ENCODE measurements around the gene PITRM1.

Gene PITRM1

DNA sequence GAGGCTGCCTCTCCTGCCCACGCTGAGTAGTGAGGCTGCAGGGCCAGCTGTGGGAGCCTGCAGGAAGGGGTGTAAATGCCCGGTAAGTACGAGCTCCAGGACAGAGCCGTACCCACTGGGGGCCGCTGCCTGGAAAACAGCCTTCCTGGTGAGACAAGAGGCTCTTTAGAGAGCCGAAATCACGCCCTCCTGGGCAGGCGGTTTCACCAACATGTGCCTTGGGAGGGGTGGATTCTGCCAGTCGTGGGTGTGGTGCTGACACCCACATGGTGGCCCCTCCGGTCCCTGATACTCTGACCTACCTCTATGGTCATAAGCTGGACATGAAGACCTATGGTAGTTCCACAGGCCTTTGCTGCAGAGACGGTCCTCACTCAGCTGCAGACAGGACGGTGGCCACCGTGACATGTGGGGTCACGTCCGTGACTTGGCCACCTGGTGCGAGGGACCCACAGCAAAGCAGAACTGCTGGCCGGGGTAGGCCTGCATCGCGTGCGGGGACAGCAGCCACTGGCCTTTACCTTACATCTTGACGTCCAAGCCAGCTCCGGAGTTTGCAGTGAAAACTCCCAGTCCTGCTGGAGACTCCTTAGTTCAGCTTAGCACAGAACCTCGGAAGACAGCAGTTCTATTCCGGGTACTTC lies 46.9 kb downstream of the PITRM1 start:
- H3K36me3 ChIP-seq: peaks cover 83 to 100% (median 87%) of the 10 kb centered on the region in 11 experiments
- peak overlapping the region in 8 of 11 experiments; percentile 19 to 72 (median 42); a peak in 10 of 22 replicates for H3K9ac ChIP-seq
- no peak overlapping the region for H3K4me3 ChIP-seq
- peaks cover 8 to 96% (median 83%) of the 10 kb centered on the region in 11 experiments; a peak in 20 of 22 replicates for H4K20me1 ChIP-seq
- H3K4me2 ChIP-seq: peak overlapping the region; percentile 60 to 96 (median 82)
- peak overlapping the region in 7 of 11 experiments; percentile 8 to 60 (median 55); a peak in 7 of 22 replicates for H3K27ac ChIP-seq
- H3K4me1 ChIP-seq: peaks cover 28 to 47% (median 35%) of the 10 kb centered on the region in 10 experiments
- no peaks in the 10 kb centered on the region for H3K27me3 ChIP-seq
- peaks cover 0 to 8% (median 0%) of the 10 kb centered on the region in 11 experiments; a peak in 1 of 22 replicates for H3K9me3 ChIP-seq (replicated peaks in 1 of 11)
- TF ChIP-seq Cebpa-rat (IDR thresholded peaks at IDR 0.05): no peak

DNA sequence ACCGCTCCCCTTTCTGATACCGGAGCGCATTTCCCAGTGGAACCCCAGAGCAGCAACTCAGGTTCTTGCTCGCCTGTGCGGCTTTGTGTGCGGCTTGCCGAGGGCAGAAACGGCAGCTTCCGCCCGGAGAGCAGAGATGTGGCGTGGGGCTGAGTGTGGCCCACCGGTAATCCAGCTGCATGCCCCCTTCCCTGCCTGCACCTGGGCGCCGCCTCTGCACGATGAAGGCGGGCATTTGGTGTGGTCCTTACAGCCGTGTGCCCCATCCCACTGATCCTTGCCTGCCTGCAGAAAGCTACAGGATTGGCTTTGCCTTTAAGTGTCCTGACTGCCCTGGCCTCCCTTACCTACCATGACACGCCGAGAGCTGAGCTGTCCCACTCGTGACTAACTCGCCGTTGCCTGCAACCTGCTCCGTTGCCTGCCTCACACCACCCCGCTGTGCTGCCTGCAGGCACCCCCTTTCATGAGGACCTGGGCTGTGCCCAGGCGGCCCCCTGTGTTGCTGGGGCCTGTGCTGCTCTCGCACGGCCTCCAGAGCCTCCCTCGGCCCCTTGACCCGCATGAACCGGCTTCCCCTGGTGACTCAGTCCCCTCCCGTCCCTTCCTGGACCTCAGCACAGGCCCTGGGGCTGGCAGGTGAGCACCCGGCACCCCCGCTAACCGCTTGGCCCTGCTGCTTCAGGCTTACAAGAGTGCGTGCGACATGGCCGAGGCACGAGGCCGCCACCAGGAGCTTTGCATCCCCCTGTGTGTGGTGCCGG lies 48.0 kb downstream of the PITRM1 start:
- peaks cover 0 to 8% (median 0%) of the 10 kb centered on the region in 11 experiments; a peak in 1 of 22 replicates for H3K9me3 ChIP-seq (replicated peaks in 1 of 11)
- H3K27me3 ChIP-seq: no peaks in the 10 kb centered on the region
- TF ChIP-seq Cebpa-rat (IDR thresholded peaks at IDR 0.05): no peak
- H3K4me3 ChIP-seq: no peak overlapping the region
- H3K9ac ChIP-seq: no peak overlapping the region
- H3K4me1 ChIP-seq: peaks cover 28 to 40% (median 35%) of the 10 kb centered on the region in 10 experiments
- H4K20me1 ChIP-seq: peaks cover 8 to 95% (median 82%) of the 10 kb centered on the region in 11 experiments; a peak in 20 of 22 replicates
- peaks cover 83 to 100% (median 87%) of the 10 kb centered on the region in 11 experiments for H3K36me3 ChIP-seq
- H3K27ac ChIP-seq: no peak overlapping the region; a peak in 1 of 22 replicates
- H3K4me2 ChIP-seq: peak overlapping the region in 10 of 11 experiments; percentile 60 to 96 (median 84); a peak in 14 of 22 replicates

DNA sequence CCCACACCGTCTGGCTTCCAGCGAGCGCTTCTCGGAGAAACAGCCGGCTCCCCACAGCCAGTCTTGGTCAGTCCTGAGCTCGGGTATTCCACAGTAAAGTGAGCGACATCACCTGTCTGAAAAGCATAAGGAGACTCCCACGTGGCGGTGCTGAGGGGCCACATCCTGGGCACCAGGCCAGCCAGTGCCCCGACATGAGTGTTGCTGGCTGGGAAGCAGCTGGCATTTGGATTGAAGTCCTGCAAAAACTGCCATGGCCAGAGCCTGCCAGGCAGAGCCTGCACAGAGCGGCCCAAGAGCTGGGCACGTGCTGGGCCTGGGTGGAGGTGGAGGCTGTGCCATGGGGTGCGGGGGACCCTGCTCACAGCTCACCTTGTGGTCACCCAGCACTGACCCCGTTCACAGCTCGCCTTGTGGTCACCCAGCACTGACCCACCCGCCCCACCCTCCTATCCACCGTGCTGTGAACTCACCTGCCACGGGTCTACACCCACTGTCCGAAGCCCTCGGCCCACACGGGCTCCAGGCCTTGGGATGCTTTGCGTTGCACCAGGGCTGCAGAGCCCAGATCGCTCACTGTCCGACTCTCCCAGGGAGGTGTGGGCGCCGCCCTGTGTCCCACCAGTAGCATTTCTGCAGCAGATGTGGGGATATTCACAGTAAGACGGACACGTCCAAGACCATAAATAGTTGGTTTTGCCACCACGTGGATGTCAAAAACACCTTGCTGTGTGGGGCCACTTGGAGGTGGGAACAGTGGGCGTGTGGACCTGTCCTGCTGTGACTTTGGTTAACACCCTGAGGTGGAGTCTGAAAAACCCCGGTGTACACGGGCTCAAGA lies 48.8 kb downstream of the PITRM1 start:
- Histone ChIP-seq H3K4me2 (no peak overlapping the region), H3K4me1 (peaks cover 28 to 40% (median 35%) of the 10 kb centered on the region in 10 experiments), H3K9me3 (replicated peaks in 1 of 11) (peaks cover 0 to 8% (median 0%) of the 10 kb centered on the region in 11 experiments; a peak in 1 of 22 replicates), H3K9ac (no peak overlapping the region), H3K36me3 (peaks cover 79 to 100% (median 87%) of the 10 kb centered on the region in 11 experiments), H4K20me1 (peaks cover 8 to 91% (median 75%) of the 10 kb centered on the region in 11 experiments; a peak in 20 of 22 replicates), H3K4me3 (no peak overlapping the region), H3K27me3 (no peaks in the 10 kb centered on the region), H3K27ac (no peak overlapping the region)
- TF ChIP-seq Cebpa-rat (IDR thresholded peaks at IDR 0.05): no peak

DNA sequence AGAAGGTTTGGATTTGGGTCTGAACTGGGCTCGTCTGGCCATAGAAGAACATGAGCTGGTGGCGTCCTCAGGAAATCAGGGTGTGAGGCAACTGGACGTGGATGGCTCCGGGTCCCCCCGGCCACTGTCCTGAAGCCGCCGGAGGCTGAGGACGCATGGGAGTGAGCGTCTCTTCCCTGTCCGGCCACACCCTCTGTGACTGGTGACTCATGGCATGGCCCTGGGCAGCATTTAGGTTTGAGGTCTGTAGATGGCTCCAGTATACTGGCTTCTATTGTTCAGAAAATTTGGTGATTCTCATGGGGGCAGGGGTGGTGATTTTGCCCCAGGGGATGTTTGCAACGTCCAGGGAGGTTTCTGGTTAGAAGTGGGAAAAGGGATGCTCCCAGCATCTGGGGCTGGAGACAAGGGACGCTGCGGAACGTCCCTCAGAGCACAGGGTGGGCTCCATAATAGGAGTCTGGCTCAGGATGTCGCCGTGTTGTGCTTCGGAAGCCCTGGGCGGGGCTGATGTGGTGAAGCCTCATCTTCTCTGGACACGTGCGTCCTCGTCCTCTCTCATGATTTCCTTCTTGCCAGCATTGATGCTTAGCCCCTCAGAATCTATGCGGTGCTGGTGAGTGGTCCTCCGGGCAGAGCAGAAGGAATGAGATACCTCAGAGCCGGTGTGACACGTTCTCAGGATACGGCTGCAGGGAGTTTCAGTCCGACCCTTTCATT lies 49.9 kb downstream of the PITRM1 start:
- no peaks in the 10 kb centered on the region for H3K27me3 ChIP-seq
- no peak overlapping the region for H3K4me2 ChIP-seq
- no peak overlapping the region for H3K27ac ChIP-seq
- peaks cover 28 to 40% (median 33%) of the 10 kb centered on the region in 10 experiments for H3K4me1 ChIP-seq
- H4K20me1 ChIP-seq: peaks cover 8 to 88% (median 65%) of the 10 kb centered on the region in 11 experiments; a peak in 21 of 22 replicates
- H3K9ac ChIP-seq: no peak overlapping the region
- H3K9me3 ChIP-seq (replicated peaks in 1 of 11): 0 out of 22 replicates have a peak, but pooled peaks cover 0 to 3% (median 0%) of the 10 kb centered on the region in 11 experiments
- peaks cover 79 to 100% (median 87%) of the 10 kb centered on the region in 11 experiments for H3K36me3 ChIP-seq
- no peak for TF ChIP-seq Cebpa-rat (IDR thresholded peaks at IDR 0.05)
- no peak overlapping the region for H3K4me3 ChIP-seq

DNA sequence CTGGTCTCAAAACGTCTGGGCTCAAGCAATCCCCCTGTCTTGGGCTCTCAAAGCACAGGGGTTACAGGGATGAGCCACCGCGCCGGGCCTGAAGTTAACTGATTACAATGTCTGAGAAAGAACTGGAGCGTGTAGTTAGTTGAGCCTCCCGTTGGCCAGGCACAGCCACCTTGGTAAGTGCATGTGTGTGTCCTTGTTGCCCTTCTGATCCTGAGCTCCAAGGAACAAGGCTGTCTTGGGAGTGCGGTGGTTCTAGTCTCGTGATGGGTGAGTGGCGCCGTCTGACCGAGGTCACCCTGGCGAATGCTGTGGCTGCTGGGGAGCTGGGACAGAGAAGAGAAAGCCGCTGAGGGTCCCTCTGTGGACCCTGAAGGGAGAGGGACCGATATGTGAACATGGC lies 50.5 kb downstream of the PITRM1 start:
- no peak for TF ChIP-seq Cebpa-rat (IDR thresholded peaks at IDR 0.05)
- no peak overlapping the region for H3K27ac ChIP-seq
- no peaks in the 10 kb centered on the region for H3K9me3 ChIP-seq (replicated peaks in 1 of 11)
- H3K27me3 ChIP-seq: no peaks in the 10 kb centered on the region
- peaks cover 24 to 36% (median 27%) of the 10 kb centered on the region in 10 experiments for H3K4me1 ChIP-seq
- H3K9ac ChIP-seq: no peak overlapping the region
- H3K4me3 ChIP-seq: no peak overlapping the region
- peaks cover 8 to 88% (median 65%) of the 10 kb centered on the region in 11 experiments; a peak in 21 of 22 replicates for H4K20me1 ChIP-seq
- H3K36me3 ChIP-seq: peaks cover 82 to 100% (median 89%) of the 10 kb centered on the region in 11 experiments
- H3K4me2 ChIP-seq: no peak overlapping the region

DNA sequence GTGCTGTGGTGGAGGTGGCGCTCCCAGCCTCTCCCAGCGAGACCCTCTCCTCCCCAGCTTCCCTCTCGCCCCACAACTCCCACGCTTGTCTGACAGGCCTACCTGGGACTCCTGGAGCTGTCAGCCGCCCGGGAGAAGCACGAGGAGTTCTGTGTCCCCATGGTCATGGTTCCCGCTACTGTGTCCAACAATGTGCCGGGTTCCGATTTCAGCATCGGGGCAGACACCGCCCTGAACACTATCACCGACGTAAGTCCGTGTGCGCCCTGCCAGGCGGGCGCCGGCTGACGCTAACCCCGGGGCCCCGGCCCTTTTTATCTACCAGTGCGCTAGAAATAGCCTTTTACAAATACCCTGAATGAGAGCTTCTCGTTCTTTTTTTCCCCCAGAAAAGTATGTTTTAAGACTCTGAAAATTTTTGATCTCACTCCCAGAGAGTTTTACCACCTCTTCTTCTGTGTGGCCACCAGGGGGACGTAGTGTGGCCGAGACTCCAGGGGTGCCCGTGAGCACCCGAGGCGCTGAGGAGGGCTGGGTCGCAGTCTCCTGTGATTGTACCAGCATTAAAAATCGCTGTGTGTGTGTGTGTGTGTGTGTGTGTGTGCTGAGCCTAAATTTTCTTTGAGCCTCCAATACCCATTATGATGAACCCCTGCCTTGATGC lies 52.7 kb downstream of the PITRM1 start:
- no peak overlapping the region for H3K9ac ChIP-seq
- no peak for TF ChIP-seq Cebpa-rat (IDR thresholded peaks at IDR 0.05)
- H3K4me2 ChIP-seq: no peak overlapping the region
- no peak overlapping the region for H3K4me3 ChIP-seq
- no peak overlapping the region for H3K27ac ChIP-seq
- H4K20me1 ChIP-seq: peaks cover 0 to 88% (median 62%) of the 10 kb centered on the region in 11 experiments; a peak in 20 of 22 replicates
- peaks cover 91 to 100% (median 99%) of the 10 kb centered on the region in 11 experiments for H3K36me3 ChIP-seq
- H3K27me3 ChIP-seq: no peaks in the 10 kb centered on the region
- H3K4me1 ChIP-seq: peaks cover 3 to 15% (median 6%) of the 10 kb centered on the region in 10 experiments; a peak in 18 of 20 replicates
- no peaks in the 10 kb centered on the region for H3K9me3 ChIP-seq (replicated peaks in 1 of 11)

DNA sequence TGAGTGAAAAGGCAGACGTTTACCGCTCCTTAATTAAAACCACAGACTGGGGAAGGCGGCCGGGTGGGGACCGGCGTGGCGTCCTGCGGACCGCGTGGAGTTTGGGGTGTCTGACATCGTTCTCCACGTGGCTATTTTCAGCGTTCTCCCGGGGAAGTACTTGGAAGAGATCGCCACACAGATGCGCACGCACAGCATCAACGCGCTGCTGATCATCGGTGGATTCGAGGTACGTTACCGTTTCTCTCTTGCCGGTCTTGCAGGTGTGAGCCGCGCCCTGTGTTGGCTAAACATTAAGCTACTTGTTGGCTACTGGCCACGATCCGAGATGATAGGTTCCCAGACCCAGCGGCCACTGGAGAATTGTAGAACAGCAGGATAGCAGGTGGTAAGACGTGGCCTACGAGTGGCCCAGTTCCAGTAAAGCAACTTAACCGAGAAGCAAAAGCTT lies 53.9 kb downstream of the PITRM1 start:
- H3K27me3 ChIP-seq: no peaks in the 10 kb centered on the region
- H4K20me1 ChIP-seq: peaks cover 0 to 88% (median 53%) of the 10 kb centered on the region in 11 experiments; a peak in 18 of 22 replicates
- TF ChIP-seq Cebpa-rat (IDR thresholded peaks at IDR 0.05): no peak
- H3K4me1 ChIP-seq: peaks cover 0 to 6% (median 0%) of the 10 kb centered on the region in 10 experiments; a peak in 1 of 20 replicates
- H3K4me3 ChIP-seq: no peak overlapping the region
- peaks cover 95 to 100% (median 100%) of the 10 kb centered on the region in 11 experiments for H3K36me3 ChIP-seq
- no peak overlapping the region for H3K9ac ChIP-seq
- H3K9me3 ChIP-seq (replicated peaks in 1 of 11): no peaks in the 10 kb centered on the region
- no peak overlapping the region for H3K27ac ChIP-seq
- H3K4me2 ChIP-seq: no peak overlapping the region
